Skin epidermis (tissue), 12 donors: ENCODE measurements around the gene SP110.
"Not testable (repeated sequence)": the region's sequence is repeated elsewhere in the genome, so short reads cannot be mapped to it uniquely, and the experiment has no call there.

Source experiments
- H3K27ac ChIP-seq, 21 experiments: fragments of 200-600 bp; sonication (generic) in 11 of 21; one replicate each; pipeline ENCODE4 v1.5.0; 2020; ENCODE audit warnings: mild to moderate bottlenecking in 3 of 21, inconsistent platforms in 2 of 21, moderate library complexity in 2 of 21
- H3K4me3 ChIP-seq, 7 experiments: fragments of 200-600 bp; sonication (generic) in 2 of 7; one replicate each; pipeline ENCODE4 v1.5.0; 2020; ENCODE audit warnings: inconsistent platforms in 2 of 7, mild to moderate bottlenecking in 2 of 7, moderate library complexity in 1 of 7

The SP110 gene

GRCh38 chr2:230219419-230220331 is at the start of gene SP110:
TSS of gene SP110 (minus strand) at chr2:230219984. CDS start at chr2:230216927, 3,057 bp downstream.
- peak within 1 kb of the TSS; percentile 44 to 63 (median 53) for H3K4me3 ChIP-seq

GRCh38 chr2:230268606-230269243 is 48.9 kb upstream of the SP110 start:
- Histone ChIP-seq H3K27ac (no peak overlapping the region), H3K4me3 (no peak overlapping the region)

More at GRCh38 chr2:230219419-230220331, at the start of gene SP110:
- H3K27ac ChIP-seq, result peak within 1 kb of the TSS in 20 of 21 experiments; percentile 53 to 92 (median 81)

- Histone ChIP-seq H3K27ac (no peak overlapping the region), H3K4me3 (no peak overlapping the region)
Measured at GRCh38 chr2:230267556-230267955, 47.8 kb upstream of the SP110 start.

DNA sequence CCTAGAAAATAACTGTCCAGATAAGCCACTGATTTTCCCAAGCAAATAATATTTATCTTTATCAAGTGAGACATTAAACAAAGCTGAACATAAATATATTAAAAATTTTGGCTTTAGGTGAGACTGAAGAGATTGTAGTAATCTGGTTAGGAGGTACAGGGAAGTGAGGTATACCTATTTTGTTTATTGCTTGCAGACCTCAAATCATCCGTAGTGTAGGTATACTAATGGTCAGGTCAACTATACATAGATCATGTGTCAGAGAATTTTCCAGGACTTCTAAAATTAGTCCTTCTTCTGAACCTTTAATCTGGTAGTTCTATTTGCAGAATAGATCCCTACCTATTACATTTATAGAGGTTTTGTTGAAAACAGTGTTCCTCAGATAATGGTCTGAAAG is 47.3 kb upstream of the SP110 start:
- Histone ChIP-seq H3K4me3 (no peak overlapping the region), H3K27ac (no peak overlapping the region)

DNA sequence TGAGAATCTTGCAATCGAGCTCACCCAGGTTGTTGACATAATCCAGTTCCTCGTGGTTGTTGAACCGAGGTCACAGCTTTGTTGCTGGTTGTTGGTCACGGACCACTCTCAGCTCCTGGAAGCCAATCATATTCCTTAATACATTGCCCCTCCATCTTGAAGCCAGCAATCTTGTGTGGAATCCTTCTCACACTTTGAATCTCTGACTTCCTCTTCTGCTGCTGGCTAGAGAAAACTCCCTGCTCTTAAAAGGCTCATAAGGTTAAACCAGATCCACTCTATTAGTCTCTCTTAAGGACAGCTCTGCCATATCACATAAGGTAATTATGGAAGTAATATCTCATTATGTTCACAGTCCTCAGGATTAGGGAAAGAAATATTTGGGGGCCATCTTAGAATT is 46.9 kb upstream of the SP110 start:
- no peak overlapping the region for H3K27ac ChIP-seq
- H3K4me3 ChIP-seq, result no peak overlapping the region

DNA sequence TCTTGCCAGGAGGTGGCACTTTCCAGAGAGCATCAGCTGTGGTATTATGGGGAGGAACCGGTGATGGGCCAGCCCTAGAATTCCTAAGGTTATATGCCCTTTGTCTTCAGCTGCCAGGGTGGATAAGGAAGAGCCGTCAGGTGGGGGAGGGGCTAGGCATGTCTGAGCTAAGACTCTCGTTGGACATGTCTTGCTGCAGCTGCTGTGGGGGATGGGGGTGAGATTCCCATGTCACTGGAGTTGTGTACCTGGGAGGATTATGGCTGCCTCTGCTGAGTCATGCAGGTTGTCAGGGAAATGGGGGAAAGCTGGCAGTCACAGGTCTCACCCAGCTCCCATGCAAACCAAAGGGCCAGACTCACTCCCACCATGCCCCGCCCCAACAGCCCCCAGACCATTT is 45.2 kb upstream of the SP110 start:
- not testable (repeated sequence) for H3K4me3 ChIP-seq, H3K27ac ChIP-seq

DNA sequence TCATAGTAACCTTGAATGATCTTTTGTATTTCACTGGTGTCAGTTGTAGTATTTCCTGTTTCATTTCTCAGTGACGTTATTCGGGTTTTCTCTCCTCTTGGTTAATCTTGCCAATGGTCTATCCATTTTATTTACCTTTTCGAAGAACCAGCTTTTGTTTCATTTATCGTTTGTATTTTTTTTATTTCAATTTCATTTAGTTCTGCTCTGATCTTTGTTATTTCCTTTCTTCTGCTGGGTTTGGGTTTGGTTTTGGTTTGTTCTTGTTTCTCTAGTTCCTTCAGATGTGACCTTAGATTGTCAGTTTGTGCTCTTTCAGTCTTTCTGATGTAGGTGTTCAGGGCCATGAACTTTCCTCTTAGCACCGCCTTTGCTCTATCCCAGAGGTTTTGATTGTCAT is 42.5 kb upstream of the SP110 start:
- no peak overlapping the region for H3K4me3 ChIP-seq
- H3K27ac ChIP-seq, result no peak overlapping the region

DNA sequence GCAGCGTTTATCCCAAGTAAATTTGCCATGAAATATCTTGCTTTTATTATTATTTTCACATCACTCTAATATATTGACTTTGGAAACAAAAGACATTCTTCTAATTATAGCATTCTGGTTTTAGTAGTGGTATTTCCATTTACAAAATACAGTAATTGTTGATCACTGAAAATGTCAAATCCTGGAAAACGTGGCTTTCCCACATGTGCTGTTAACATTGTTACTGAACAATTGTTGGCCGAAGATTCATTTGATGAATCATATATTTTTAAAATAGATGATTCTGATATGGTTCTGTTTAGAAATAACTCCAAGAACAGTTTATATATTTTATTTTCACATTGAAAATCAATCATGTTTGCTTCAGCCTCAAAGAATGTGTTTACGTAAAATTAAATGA is 38.7 kb upstream of the SP110 start:
- Histone ChIP-seq H3K27ac (peak overlapping the region in 1 of 21 experiments; percentile 25), H3K4me3 (no peak overlapping the region)

DNA sequence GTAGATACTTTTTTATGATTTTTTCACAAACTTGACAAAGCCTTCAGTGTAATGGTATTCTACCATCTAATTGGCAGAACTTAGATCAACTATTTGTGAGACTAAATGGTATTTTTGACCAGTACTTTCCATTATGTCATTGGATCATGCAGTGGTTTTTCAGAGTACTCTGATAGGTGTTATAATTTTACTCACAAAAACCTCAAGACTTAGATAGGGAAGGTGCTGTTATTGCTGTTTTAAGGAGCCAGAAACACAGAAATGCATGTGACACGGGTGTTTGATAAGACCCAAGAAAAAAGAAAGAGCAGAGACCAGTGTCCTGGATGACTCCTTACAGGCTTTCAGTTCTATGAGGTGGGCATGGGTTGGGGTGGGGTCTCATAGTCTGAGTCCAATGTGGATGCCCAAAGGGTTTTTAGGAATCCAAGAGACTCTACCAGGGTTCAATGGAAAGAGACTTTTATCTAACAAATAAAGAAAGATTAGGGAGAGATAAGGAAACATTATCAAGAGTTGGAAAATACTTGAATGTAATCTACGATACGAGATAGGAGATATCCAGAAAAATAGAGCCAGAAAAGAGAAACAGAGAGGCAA is 37.0 kb upstream of the SP110 start:
- H3K4me3 ChIP-seq, result no peak overlapping the region
- H3K27ac ChIP-seq, result no peak overlapping the region

DNA sequence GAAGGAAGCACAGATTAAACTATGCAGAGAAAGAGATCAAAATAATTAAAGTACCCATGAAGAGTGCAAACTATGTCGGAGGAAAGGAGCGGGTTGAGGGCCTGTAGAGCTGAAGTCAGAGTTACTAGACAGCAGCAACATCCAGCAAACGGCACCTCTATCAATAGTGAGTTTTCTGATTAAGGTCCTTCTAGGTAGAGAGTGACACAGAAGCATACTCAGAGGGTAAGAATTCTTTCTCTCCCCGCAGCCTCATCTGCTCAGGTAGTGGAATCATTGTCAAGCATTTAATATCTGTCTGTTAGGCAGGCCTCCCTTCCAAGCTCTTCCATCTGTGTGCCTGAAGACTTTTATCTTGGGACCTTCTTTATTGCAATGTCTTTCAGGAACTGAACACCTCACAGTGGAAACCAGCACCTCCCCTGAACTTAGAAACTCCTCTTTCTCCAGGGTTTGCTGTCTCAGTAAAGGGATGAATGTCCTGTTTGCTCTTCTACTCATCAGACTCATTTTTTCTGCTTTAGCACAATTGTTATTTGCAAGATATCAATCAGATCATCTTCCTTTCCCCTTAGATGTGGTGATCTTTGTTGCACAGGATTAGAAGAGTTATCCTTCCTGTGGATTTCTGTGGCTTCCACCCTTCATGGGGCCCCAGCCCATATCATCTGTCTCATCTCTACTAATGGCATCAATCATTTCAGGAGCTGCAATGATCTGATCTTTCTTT is 34.5 kb upstream of the SP110 start:
- H3K27ac ChIP-seq, result peak overlapping the region in 1 of 21 experiments; percentile 55
- no peak overlapping the region for H3K4me3 ChIP-seq

DNA sequence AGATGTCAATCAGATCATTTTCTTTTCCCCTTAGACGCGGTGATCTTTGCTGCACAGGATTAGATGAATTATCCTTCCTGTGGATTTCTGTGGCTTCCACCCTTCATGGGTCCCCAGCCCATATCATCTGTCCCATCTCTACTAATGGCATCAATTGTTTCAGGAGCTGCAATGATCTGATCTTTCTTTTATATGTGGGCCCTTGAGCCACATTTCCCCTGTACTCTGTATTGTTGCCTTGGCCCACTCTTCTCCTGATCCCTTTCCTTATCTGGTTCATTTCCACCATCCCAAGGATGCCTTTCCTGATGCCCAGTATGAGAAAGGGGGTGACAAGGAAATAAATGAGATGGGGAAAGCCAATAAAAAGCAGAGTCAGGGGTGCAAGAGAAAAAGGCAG is 30.4 kb upstream of the SP110 start:
- no peak overlapping the region for H3K27ac ChIP-seq
- H3K4me3 ChIP-seq, result no peak overlapping the region

- Histone ChIP-seq H3K4me3 (no peak overlapping the region), H3K27ac (no peak overlapping the region)
Measured at GRCh38 chr2:230246206-230246605, 26.4 kb upstream of the SP110 start.

- Histone ChIP-seq H3K4me3 (no peak overlapping the region), H3K27ac (no peak overlapping the region)
Measured at GRCh38 chr2:230244211-230244610, 24.4 kb upstream of the SP110 start.

DNA sequence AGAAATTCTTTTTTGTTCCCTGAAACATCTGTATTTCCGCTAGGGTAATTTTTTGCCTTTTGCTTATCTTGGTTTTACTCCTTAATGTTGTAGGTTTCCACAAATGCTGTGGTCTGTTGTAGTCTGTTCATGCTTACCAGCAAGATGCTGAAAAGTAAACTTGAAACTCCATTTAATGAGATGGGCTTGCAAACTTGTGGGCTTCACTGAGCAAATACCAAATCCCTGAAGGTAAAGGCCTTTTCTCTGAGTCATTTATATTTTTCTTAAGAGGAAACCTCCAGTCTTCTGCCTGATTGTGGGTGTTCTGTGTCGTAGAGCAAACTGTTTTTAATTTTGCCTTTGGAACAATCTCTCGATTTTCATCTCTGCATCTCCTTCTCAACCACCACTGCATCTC is 15.1 kb upstream of the SP110 start:
- Histone ChIP-seq H3K27ac (no peak overlapping the region), H3K4me3 (no peak overlapping the region)

GRCh38 chr2:230234122-230234722 is 14.4 kb upstream of the SP110 start:
- H3K27ac ChIP-seq, result no peak overlapping the region
- H3K4me3 ChIP-seq, result no peak overlapping the region

DNA sequence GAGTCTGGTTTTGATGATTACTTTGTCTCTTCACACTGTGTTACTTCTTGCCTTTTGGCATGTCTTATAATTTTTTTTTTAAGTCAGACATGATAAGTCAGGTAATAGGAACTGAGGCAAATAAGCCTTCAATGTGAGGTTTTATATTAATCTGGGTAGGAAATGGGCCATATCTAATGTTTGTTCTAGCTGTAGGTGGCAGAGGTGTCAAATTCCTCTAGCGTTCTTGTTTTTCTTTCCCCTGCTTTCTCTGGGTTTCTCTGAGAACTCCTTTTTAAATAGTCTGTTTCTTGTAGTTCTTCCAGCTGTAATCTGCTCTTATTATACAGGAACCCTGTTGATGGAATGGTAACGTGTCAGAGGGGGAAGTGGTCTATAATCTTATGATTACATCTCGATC is 11.5 kb upstream of the SP110 start:
- no peak overlapping the region for H3K4me3 ChIP-seq
- no peak overlapping the region for H3K27ac ChIP-seq

GRCh38 chr2:230230496-230231200 is 10.9 kb upstream of the SP110 start:
- no peak overlapping the region for H3K27ac ChIP-seq
- no peak overlapping the region for H3K4me3 ChIP-seq

DNA sequence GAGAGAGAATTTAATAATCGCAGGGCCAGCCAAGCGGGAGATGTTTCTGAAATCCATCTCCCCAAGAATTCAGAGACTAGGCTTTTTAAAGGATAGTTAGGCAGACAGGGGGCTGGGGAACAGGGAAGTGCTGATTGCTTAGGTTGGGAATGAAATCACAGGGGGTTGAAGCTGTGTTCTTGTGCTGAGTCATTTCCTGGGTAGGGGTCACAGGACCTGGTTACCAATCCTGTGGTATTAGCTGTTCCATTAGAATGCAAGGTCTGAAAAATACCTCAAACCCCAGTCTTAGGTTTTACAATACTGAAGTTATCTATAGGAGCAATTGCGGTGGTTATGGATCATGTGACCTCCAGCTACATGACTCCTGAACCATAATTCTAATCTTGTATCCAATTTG is 10.3 kb upstream of the SP110 start:
- Histone ChIP-seq H3K27ac (no peak overlapping the region), H3K4me3 (no peak overlapping the region)

GRCh38 chr2:230227216-230227615 is 7.4 kb upstream of the SP110 start:
- H3K27ac ChIP-seq, result peak overlapping the region in 4 of 21 experiments; percentile 10 to 88 (median 48)
- H3K4me3 ChIP-seq, result peak overlapping the region in 2 of 7 experiments; percentile 3 to 6
